ENCODE measurements around the gene ADCY1. TPM values are rescaled to one million over a fixed set of nuclear protein-coding genes. Genes with fewer than 3 reads are reported as not detected.

ADCY1 gene
- total RNA-seq, 4 donors from 2014 or later = 0.34 to 1.9 (median 0.37) TPM

GRCh38 chr7:45661302-45661995, 87.3 kb downstream of the ADCY1 start:
- WGBS, 2 donors = 80 to 82% methylated on average over 16 of the region's 16 CpGs
- intact Hi-C loops (cut with DNase I) = no loop called here
- Histone ChIP-seq H3K4me1 (no peaks in the 10 kb centered on the region), H3K4me3 (no peak overlapping the region), H3K27ac (no peak overlapping the region), H3K27me3 (no peaks in the 10 kb centered on the region), H3K9me3 (no peaks in the 10 kb centered on the region), H3K36me3 (no peaks in the 10 kb centered on the region)
- no peak for DNase-seq
- TF ChIP-seq CTCF (IDR thresholded peaks at IDR 0.05) (no peak), POLR2A (IDR thresholded peaks at IDR 0.05) (no peak)

- Histone ChIP-seq H3K36me3 (no peaks in the 10 kb centered on the region), H3K27me3 (no peaks in the 10 kb centered on the region), H3K4me3 (no peak overlapping the region), H3K27ac (no peak overlapping the region), H3K9me3 (no peaks in the 10 kb centered on the region), H3K4me1 (no peaks in the 10 kb centered on the region)
- DNase-seq = no peak
- intact Hi-C loops (cut with DNase I) = no loop called here
- WGBS, 2 donors = 95 to 96% methylated on average over 5 to 6 of the region's 6 CpGs
- TF ChIP-seq POLR2A (IDR thresholded peaks at IDR 0.05) = no peak
- no peak for TF ChIP-seq CTCF (IDR thresholded peaks at IDR 0.05)
These were observed 87.8 kb downstream of the ADCY1 start for GRCh38 chr7:45662018-45662417.

GRCh38 chr7:45662540-45663166, 88.5 kb downstream of the ADCY1 start:
- intact Hi-C loops (cut with DNase I) = no loop called here
- Histone ChIP-seq H3K27ac (no peak overlapping the region), H3K4me1 (no peaks in the 10 kb centered on the region), H3K36me3 (no peaks in the 10 kb centered on the region), H3K4me3 (no peak overlapping the region), H3K27me3 (no peaks in the 10 kb centered on the region), H3K9me3 (no peaks in the 10 kb centered on the region)
- TF ChIP-seq POLR2A (IDR thresholded peaks at IDR 0.05) (no peak), CTCF (IDR thresholded peaks at IDR 0.05) (no peak)
- DNase-seq = no peak
- 64 to 85% methylated on average over 5 to 7 of the region's 15 CpGs for WGBS, 2 donors

GRCh38 chr7:45663167-45663921, 89.2 kb downstream of the ADCY1 start:
- no peaks in the 10 kb centered on the region for H3K27me3 ChIP-seq
- 84 to 93% methylated on average over 4 to 10 of the region's 20 CpGs for WGBS, 2 donors
- H3K4me1 ChIP-seq = no peaks in the 10 kb centered on the region
- intact Hi-C loops (cut with DNase I) = no loop called here
- DNase-seq = no peak
- H3K4me3 ChIP-seq = no peak overlapping the region
- H3K9me3 ChIP-seq = no peaks in the 10 kb centered on the region
- no peak overlapping the region for H3K27ac ChIP-seq
- no peaks in the 10 kb centered on the region for H3K36me3 ChIP-seq
- no peak for TF ChIP-seq POLR2A (IDR thresholded peaks at IDR 0.05)
- TF ChIP-seq CTCF (IDR thresholded peaks at IDR 0.05) = peak in 5 of 6 experiments; percentile 11 to 55 (median 34)

Data from esophagus squamous epithelium (tissue), 5 donors.